Smooth muscle cell of bladder (primary cell): ENCODE measurements around the gene AMIGO2. TPM values are rescaled to one million over a fixed set of nuclear protein-coding genes. Genes with fewer than 3 reads are reported as not detected.

Source experiments
- total RNA-seq: library from RNA; depleted of rRNA; stranded (reverse); fragments of >200 nt; gene quantifications from 2 replicates; pipeline ENCODE4 v1.2.3, GENCODE V29; 2014

The AMIGO2 gene
- 15.4 and 44.7 TPM in 2 replicates for total RNA-seq

DNA sequence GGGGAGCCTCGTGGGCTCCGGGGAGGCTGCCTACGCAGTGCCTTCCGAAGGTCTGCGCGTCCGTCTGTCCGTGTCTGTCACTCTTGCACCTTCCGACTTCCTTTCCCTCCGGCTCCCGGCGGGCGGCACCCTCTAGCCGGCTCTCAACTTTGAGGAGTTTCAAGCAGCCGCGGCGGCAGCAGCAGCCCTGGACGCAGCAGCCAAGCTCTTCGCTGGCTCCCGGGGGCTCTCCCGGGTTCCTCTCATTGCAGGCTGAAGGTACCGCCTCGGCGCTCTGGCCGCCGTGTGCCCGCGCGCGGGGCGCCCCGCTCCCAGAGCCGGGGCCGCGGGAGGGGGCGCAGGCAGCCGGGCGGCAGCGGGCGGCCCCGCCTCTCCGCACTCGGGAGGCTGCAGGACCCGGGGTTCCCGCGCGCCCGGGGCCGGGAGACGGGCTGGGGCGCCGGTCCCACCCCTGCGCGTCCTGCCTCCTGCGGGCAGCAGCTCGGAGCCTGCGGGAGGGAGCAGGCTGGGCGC, at the start of gene AMIGO2, which contains the start of gene PCED1B:
Gene AMIGO2, minus strand, starts transcription at position 492 of the 513 bp plus-strand sequence. CDS start 957 bp downstream, outside the sequence.
Gene PCED1B, plus strand, starts transcription at position 154 of the 513 bp plus-strand sequence. CDS start 155,443 bp downstream, outside the sequence.

Other genes with a start within 250 kb of the AMIGO2 start
- 0.57 and 1.3 TPM in 2 replicates for gene PCED1B, start 338 bp downstream of the AMIGO2 start, total RNA-seq